Endothelial cell of umbilical vein (primary cell): ENCODE data around the gene KRTAP10-1. TPM values are rescaled to one million over a fixed set of nuclear protein-coding genes. Genes with fewer than 3 reads are reported as not detected.

ENCODE experiments used
- BruUV-seq: library from RNA; stranded (reverse); fragments of 400-500 nt; replicated peaks from 2 replicates; lab custom pipeline; 2021; lab: Mats Ljungman, UMichigan
- CTCF ChIA-PET: fragments of 300-600, 350-600 bp; sonication (Branson Sonifier 250); formaldehyde crosslinking; loops from one replicate; lab custom pipeline; 2021; ENCODE audit warnings: antibody characterized with exemption, inconsistent platforms; lab: Charles Lee
- POLR2A ChIA-PET: fragments of 300-600, 350-600 bp; sonication (Branson Sonifier 250); formaldehyde crosslinking; loops from one replicate; lab custom pipeline; 2021; ENCODE audit warnings: antibody characterized with exemption, inconsistent platforms; lab: Charles Lee
- DNase-seq: peaks from one replicate; pipeline ENCODE4 v3.0.0-alpha.2; 2011; ENCODE audit warnings: low read depth, low spot score
- FAIRE-seq: peaks from 2 replicates; lab custom pipeline; 2011; peaks lifted over from hg19 to GRCh38; lab: Jason Lieb, UNC
- H2AFZ ChIP-seq: 2 replicates; pipeline ENCODE4 v1.6.0; 2012; ENCODE audit warnings: low read depth, low read length, control low read depth, inconsistent platforms
- H3K27ac ChIP-seq: 2 replicates; pipeline ENCODE4 v1.5.1; 2011; ENCODE audit warnings: low read depth, mild to moderate bottlenecking, control low read depth, low read length, moderate library complexity; ENCODE audit not compliant: insufficient read depth
- H3K27me3 ChIP-seq, 2 experiments: 2 replicates each; pipeline versions ENCODE4 v1.6.0 to v1.6.1; 2011; ENCODE audit warnings: low read length in 2 of 2, mixed read lengths in 1 of 2; ENCODE audit not compliant: control insufficient read depth in 2 of 2, insufficient read depth in 2 of 2
- H3K36me3 ChIP-seq, 2 experiments: 2 replicates in 1 of 2; 3 replicates in 1 of 2; pipeline ENCODE4 v1.5.1; 2011; ENCODE audit warnings: low read length in 2 of 2, mild to moderate bottlenecking in 1 of 2, moderate library complexity in 1 of 2; ENCODE audit not compliant: control insufficient read depth in 2 of 2, insufficient read depth in 2 of 2; ENCODE audit errors: extremely low read depth in 1 of 2
- H3K4me1 ChIP-seq: 3 replicates; pipeline ENCODE4 v1.5.1; 2011; ENCODE audit warnings: mild to moderate bottlenecking, low read length; ENCODE audit not compliant: control insufficient read depth, insufficient read depth; ENCODE audit errors: extremely low read depth
- H3K4me2 ChIP-seq: 2 replicates; pipeline ENCODE4 v1.6.1; 2011; ENCODE audit warnings: low read length, control low read depth, mixed read lengths; ENCODE audit not compliant: insufficient read depth
- H3K4me3 ChIP-seq, 3 experiments: fragments of 200-600 bp in 1 of 3; sonication (generic), shearing (Covaris generic) in 1 of 3; replicated peaks in 1 of 3; 2 replicates each; pipeline ENCODE4 v1.5.1; 2011 to 2016; ENCODE audit warnings: control low read depth in 3 of 3, low read length in 3 of 3, mild to moderate bottlenecking in 2 of 3, inconsistent platforms in 1 of 3, low read depth in 1 of 3, moderate library complexity in 1 of 3; ENCODE audit not compliant: insufficient read depth in 1 of 3
- H3K79me2 ChIP-seq: 2 replicates; pipeline ENCODE4 v1.6.0; 2012; ENCODE audit warnings: low read length, inconsistent platforms; ENCODE audit not compliant: control insufficient read depth, insufficient read depth
- H3K9ac ChIP-seq: replicated peaks from 2 replicates; pipeline ENCODE3; 2011; ENCODE audit warnings: low read length, control low read depth; ENCODE audit not compliant: insufficient read depth; ENCODE audit errors: extremely low read depth
- H3K9me1 ChIP-seq: replicated peaks from 3 replicates; pipeline ENCODE4 v1.6.0; 2011; ENCODE audit warnings: mild to moderate bottlenecking, low read length; ENCODE audit not compliant: control insufficient read depth, insufficient read depth; ENCODE audit errors: extremely low read depth
- H3K9me3 ChIP-seq: replicated peaks from 2 replicates; pipeline ENCODE4 v1.5.1; 2012; ENCODE audit warnings: low read length, inconsistent platforms; ENCODE audit not compliant: control insufficient read depth, insufficient read depth
- H4K20me1 ChIP-seq: replicated peaks from 2 replicates; pipeline ENCODE3; 2011; ENCODE audit warnings: mild to moderate bottlenecking, low read length; ENCODE audit not compliant: control insufficient read depth, insufficient read depth; ENCODE audit errors: extremely low read depth
- EZH2 ChIP-seq: IDR thresholded peaks from 2 replicates; pipeline ENCODE4 v1.6.1; 2012; ENCODE audit warnings: borderline replicate concordance, low read depth, mild to moderate bottlenecking, moderate library complexity, low read length, inconsistent platforms; ENCODE audit not compliant: severe bottlenecking
- FOS ChIP-seq: IDR thresholded peaks from 2 replicates; pipeline ENCODE4 v1.6.1; 2011; ENCODE audit warnings: mild to moderate bottlenecking, low read length, moderate library complexity, borderline replicate concordance; ENCODE audit not compliant: insufficient read depth
- GATA2 ChIP-seq: IDR thresholded peaks from 2 replicates; pipeline ENCODE4 v1.7.0; 2011; ENCODE audit warnings: low read depth, mild to moderate bottlenecking, moderate library complexity, mixed read lengths, low read length; ENCODE audit not compliant: insufficient read length, insufficient read depth
- JUN ChIP-seq: IDR thresholded peaks from 2 replicates; pipeline ENCODE4 v1.6.1; 2011; ENCODE audit warnings: borderline replicate concordance, low read depth; ENCODE audit not compliant: insufficient read length, insufficient read depth
- MYC ChIP-seq: IDR thresholded peaks from one replicate; pipeline ENCODE4 v1.6.1; 2011; ENCODE audit warnings: mild to moderate bottlenecking, low read depth, low read length
- POLR2A ChIP-seq: IDR thresholded peaks from 2 replicates; pipeline ENCODE4 v1.6.1; 2012; ENCODE audit warnings: low read depth, mild to moderate bottlenecking, control low read depth, low read length
- POLR2AphosphoS5 ChIP-seq: IDR thresholded peaks from 2 replicates; pipeline ENCODE4 v1.6.1; 2012; ENCODE audit warnings: low read depth, mild to moderate bottlenecking, control low read depth, low read length, moderate library complexity; ENCODE audit not compliant: insufficient read depth
- dilution Hi-C: fragments of 300-500 bp; cut with MboI; formaldehyde crosslinking; loops from one replicate; pipeline ENCODE4 v1.15.0; 2019; ENCODE audit warnings: low sequenced_read_pairs; ENCODE audit not compliant: extremely low pct_ligation_motif_present
- intact Hi-C: fragments of 100-400 bp; cut with micrococcal nuclease; formaldehyde crosslinking; loops from one replicate; pipeline ENCODE4 v1.10.0; 2022
- polyA plus RNA-seq, 4 experiments: library from polyadenylated mRNA; depleted of rRNA in 3 of 4; stranded (reverse) in 3 of 4; unstranded in 1 of 4; fragments of >200 nt; gene quantifications; 2 replicates each; pipeline versions ENCODE4 v1.2.1 to v1.2.3, GENCODE V29; 2011 to 2012; ENCODE audit warnings: missing spikeins in 1 of 4
- total RNA-seq: library from RNA; stranded (reverse); gene quantifications from 2 replicates; pipeline ENCODE4 v1.2.3, GENCODE V29; 2021
- TF ChIP-seq, protein P1 (sequence below): IDR thresholded peaks from 2 replicates; pipeline ENCODE4 v1.6.1; 2011; ENCODE audit not compliant: insufficient read depth, insufficient read length
- TF ChIP-seq, protein P2 (sequence below), 2 donors: IDR thresholded peaks; 1 replicate in 1 of 2; 2 replicates in 1 of 2; pipeline ENCODE4 v1.5.1; 2011; ENCODE audit warnings: low read length in 2 of 2, mild to moderate bottlenecking in 2 of 2, moderate library complexity in 2 of 2, control low read depth in 1 of 2, inconsistent platforms in 1 of 2, low read depth in 1 of 2; ENCODE audit not compliant: insufficient read depth in 1 of 2; ENCODE audit errors: extremely low read depth in 1 of 2

KRTAP10-1 gene
- total and polyA plus RNA-seq, 2 donors (not counting 3 experiments of a cell fraction or from before 2014, with no cell fraction given): not detected

DNA sequence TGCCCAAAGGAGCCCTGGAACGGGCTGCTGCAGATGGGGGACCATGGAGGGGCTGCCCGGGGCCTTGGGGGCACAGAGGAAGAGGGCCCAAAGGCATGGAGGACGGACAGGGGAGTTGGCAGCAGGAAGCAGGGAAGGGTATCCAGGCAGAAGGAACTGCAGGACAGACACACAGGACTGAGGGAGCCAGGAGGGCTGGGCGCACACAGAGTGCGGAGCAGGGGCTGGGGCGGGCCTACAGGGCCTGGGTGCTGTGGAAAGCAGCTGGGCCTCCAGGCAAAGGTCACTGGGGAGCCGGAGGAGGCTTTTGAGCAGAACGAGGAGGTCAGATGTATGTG is 28.1 kb downstream of the KRTAP10-1 start:
- no peaks in the 10 kb centered on the region for H3K9me3 ChIP-seq
- FAIRE-seq: no peak
- H3K4me1 ChIP-seq: no peaks in the 10 kb centered on the region
- ChIA-PET CTCF (interaction anchor here (0.7 to 5.1 kb wide), 3 partner anchors 282 to 428 kb away, joined by 3 to 125 read pairs (median 22); partner anchors contain the start of gene SLX9), POLR2A (no interaction called here)
- dilution Hi-C loops (no loop called here), intact Hi-C loops (loop anchor here (10.0 kb wide), 1 partner anchor 423 kb away; no protein-coding TSS in a partner anchor)
- no peaks in the 10 kb centered on the region for H3K27me3 ChIP-seq
- no peaks in the 10 kb centered on the region for H4K20me1 ChIP-seq
- no peak overlapping the region for H3K27ac ChIP-seq
- H3K79me2 ChIP-seq: no peaks in the 10 kb centered on the region
- H2AFZ ChIP-seq: no peak overlapping the region
- BruUV-seq: no TSS peak
- H3K9ac ChIP-seq: no peak overlapping the region
- no peaks in the 10 kb centered on the region for H3K9me1 ChIP-seq
- H3K36me3 ChIP-seq: no peaks in the 10 kb centered on the region
- no peak for DNase-seq
- no peak overlapping the region for H3K4me2 ChIP-seq
- H3K4me3 ChIP-seq: no peak overlapping the region
- no peak for TF ChIP-seq GATA2
- no peak for TF ChIP-seq POLR2AphosphoS5
- TF ChIP-seq, protein P1, sequence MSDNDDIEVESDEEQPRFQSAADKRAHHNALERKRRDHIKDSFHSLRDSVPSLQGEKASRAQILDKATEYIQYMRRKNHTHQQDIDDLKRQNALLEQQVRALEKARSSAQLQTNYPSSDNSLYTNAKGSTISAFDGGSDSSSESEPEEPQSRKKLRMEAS: no peak
- no peak for TF ChIP-seq FOS
- no peak for TF ChIP-seq EZH2
- TF ChIP-seq POLR2A: no peak
- no peak for TF ChIP-seq MYC
- TF ChIP-seq JUN: no peak
- TF ChIP-seq, protein P2, sequence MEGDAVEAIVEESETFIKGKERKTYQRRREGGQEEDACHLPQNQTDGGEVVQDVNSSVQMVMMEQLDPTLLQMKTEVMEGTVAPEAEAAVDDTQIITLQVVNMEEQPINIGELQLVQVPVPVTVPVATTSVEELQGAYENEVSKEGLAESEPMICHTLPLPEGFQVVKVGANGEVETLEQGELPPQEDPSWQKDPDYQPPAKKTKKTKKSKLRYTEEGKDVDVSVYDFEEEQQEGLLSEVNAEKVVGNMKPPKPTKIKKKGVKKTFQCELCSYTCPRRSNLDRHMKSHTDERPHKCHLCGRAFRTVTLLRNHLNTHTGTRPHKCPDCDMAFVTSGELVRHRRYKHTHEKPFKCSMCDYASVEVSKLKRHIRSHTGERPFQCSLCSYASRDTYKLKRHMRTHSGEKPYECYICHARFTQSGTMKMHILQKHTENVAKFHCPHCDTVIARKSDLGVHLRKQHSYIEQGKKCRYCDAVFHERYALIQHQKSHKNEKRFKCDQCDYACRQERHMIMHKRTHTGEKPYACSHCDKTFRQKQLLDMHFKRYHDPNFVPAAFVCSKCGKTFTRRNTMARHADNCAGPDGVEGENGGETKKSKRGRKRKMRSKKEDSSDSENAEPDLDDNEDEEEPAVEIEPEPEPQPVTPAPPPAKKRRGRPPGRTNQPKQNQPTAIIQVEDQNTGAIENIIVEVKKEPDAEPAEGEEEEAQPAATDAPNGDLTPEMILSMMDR (IDR thresholded peaks at IDR 0.05; ENCODE audit: extremely low read depth in 1 of 2, insufficient read depth in 1 of 2, low read depth in 1 of 2, low read length in 2 of 2): no peak
